B cell (primary cell): Measurements from ENCODE around the gene DIS3L2. TPM values are rescaled to one million over a fixed set of nuclear protein-coding genes. Genes with fewer than 3 reads are reported as not detected.

Source experiments
- ATAC-seq: fragments of 200-7000 bp; cut with Tn5 transposase; one replicate; pipeline ENCODE4 v1.10.0; 2021; ENCODE audit warnings: low read depth, mild to moderate bottlenecking, moderate number of reproducible peaks, moderate library complexity
- CTCF ChIA-PET: fragments of 350-600 bp; sonication (Branson Sonifier 250); formaldehyde crosslinking; loops from one replicate; lab custom pipeline; 2021; ENCODE audit warnings: antibody characterized with exemption, inconsistent platforms; lab: Charles Lee
- POLR2A ChIA-PET: fragments of 350-600 bp; sonication (Branson Sonifier 250); formaldehyde crosslinking; loops from one replicate; lab custom pipeline; 2021; ENCODE audit warnings: antibody characterized with exemption; lab: Charles Lee
- DNase-seq: peaks from one replicate; pipeline ENCODE4 v3.0.0; 2013
- H2AFZ ChIP-seq: 2 replicates; pipeline ENCODE4 v1.6.1; 2012; ENCODE audit warnings: mild to moderate bottlenecking, low read depth, low read length; ENCODE audit not compliant: insufficient read depth, poor library complexity, severe bottlenecking
- H3K27ac ChIP-seq, 2 donors: 1 replicate in 1 of 2; 2 replicates in 1 of 2; pipeline ENCODE4 v1.5.1; 2012 to 2013; ENCODE audit warnings: low read length in 2 of 2, mild to moderate bottlenecking in 2 of 2, moderate library complexity in 1 of 2
- H3K27me3 ChIP-seq, 4 experiments: fragments of 200-600 bp in 1 of 4; sonication (generic) in 1 of 4; replicated peaks in 1 of 4; 1 replicate in 2 of 4; 2 replicates in 2 of 4; pipeline versions ENCODE4 v1.6.1 to v1.7.0; 2013 to 2016; ENCODE audit warnings: low read length in 3 of 4, mild to moderate bottlenecking in 2 of 4, mixed read lengths in 1 of 4, moderate library complexity in 1 of 4; ENCODE audit not compliant: insufficient read depth in 4 of 4, control insufficient read depth in 3 of 4; ENCODE audit errors: control extremely low read depth in 1 of 4
- H3K36me3 ChIP-seq, 2 experiments: replicated peaks in 1 of 2; 1 replicate in 1 of 2; 2 replicates in 1 of 2; pipeline versions ENCODE4 v1.6.1 to v1.7.1; 2013; ENCODE audit warnings: low read length in 1 of 2; ENCODE audit not compliant: insufficient read depth in 2 of 2, control insufficient read depth in 1 of 2; ENCODE audit errors: control extremely low read depth in 1 of 2, extremely low read depth in 1 of 2
- H3K4me1 ChIP-seq, 2 donors: fragments of 200-600 bp in 1 of 2; sonication (generic) in 1 of 2; 1 replicate in 1 of 2; 2 replicates in 1 of 2; pipeline versions ENCODE4 v1.5.1 to v1.6.1; 2013 to 2017; ENCODE audit warnings: low read length in 2 of 2; ENCODE audit not compliant: control insufficient read depth in 2 of 2, insufficient read depth in 2 of 2
- H3K4me2 ChIP-seq: replicated peaks from 2 replicates; pipeline ENCODE3; 2012; ENCODE audit warnings: mild to moderate bottlenecking, low read depth, low read length; ENCODE audit not compliant: poor library complexity, severe bottlenecking
- H3K4me3 ChIP-seq, 5 experiments: fragments of 200-600 bp in 1 of 5; sonication (generic) in 1 of 5; 1 replicate in 3 of 5; 2 replicates in 2 of 5; pipeline versions ENCODE4 v1.5.1 to v1.7.0; 2011 to 2016; ENCODE audit warnings: low read length in 4 of 5, mild to moderate bottlenecking in 4 of 5, low read depth in 2 of 5, control low read depth in 1 of 5, moderate library complexity in 1 of 5; ENCODE audit not compliant: insufficient read depth in 1 of 5; ENCODE audit errors: control extremely low read depth in 1 of 5, extremely low read depth in 1 of 5
- H3K79me2 ChIP-seq: fragments of 200-600 bp; sonication (generic); one replicate; pipeline ENCODE4 v1.6.0; 2016; ENCODE audit warnings: low read length; ENCODE audit not compliant: control insufficient read depth, insufficient read depth
- H3K9ac ChIP-seq: fragments of 200-600 bp; sonication (generic); 2 replicates; pipeline ENCODE4 v1.6.1; 2017; ENCODE audit warnings: mild to moderate bottlenecking, low read length, moderate library complexity
- H3K9me3 ChIP-seq, 3 donors: one replicate each; pipeline versions ENCODE4 v1.6.1 to v1.7.1; 2013; ENCODE audit warnings: low read length in 2 of 3; ENCODE audit not compliant: control insufficient read depth in 2 of 3, insufficient read depth in 1 of 3; ENCODE audit errors: control extremely low read depth in 1 of 3
- H4K20me1 ChIP-seq: 2 replicates; pipeline ENCODE4 v1.6.0; 2012; ENCODE audit warnings: mild to moderate bottlenecking, low read length; ENCODE audit not compliant: insufficient read depth, control insufficient read depth, poor library complexity, severe bottlenecking
- H3K27ac Mint-ChIP-seq: one replicate; pipeline ENCODE4 v1.8.0; 2021; ENCODE audit warnings: mixed read lengths
- H3K27me3 Mint-ChIP-seq: one replicate; pipeline ENCODE4 v1.8.0; 2021; ENCODE audit warnings: mixed read lengths
- H3K4me1 Mint-ChIP-seq: one replicate; pipeline ENCODE4 v1.8.0; 2021; ENCODE audit warnings: mixed read lengths
- H3K4me3 Mint-ChIP-seq: one replicate; pipeline ENCODE4 v1.8.0; 2021; ENCODE audit warnings: mixed read lengths
- H3K9me3 Mint-ChIP-seq: one replicate; pipeline ENCODE4 v1.8.0; 2022; ENCODE audit warnings: mixed read lengths; ENCODE audit not compliant: insufficient read depth
- CTCF ChIP-seq: fragments of 200-600 bp; IDR thresholded peaks from one replicate; pipeline ENCODE4 v1.8.0; 2022; ENCODE audit warnings: antibody characterized with exemption, mild to moderate bottlenecking
- EZH2 ChIP-seq: IDR thresholded peaks from 2 replicates; pipeline ENCODE4 v1.6.1; 2012; ENCODE audit warnings: borderline replicate concordance, low read depth, mild to moderate bottlenecking, moderate library complexity, low read length; ENCODE audit not compliant: insufficient read depth, poor library complexity, severe bottlenecking
- WGBS: methylation state at CpG from one replicate; pipeline ENCODE4 v1.1.5; 2013; ENCODE audit warnings: missing lambda C conversion rate; ENCODE audit not compliant: insufficient coverage; 5-methylcytosine and 5-hydroxymethylcytosine counted together
- intact Hi-C: fragments of 100-400 bp; cut with micrococcal nuclease; formaldehyde crosslinking; loops from one replicate; pipeline ENCODE4 v1.10.0; 2022
- polyA plus RNA-seq: library from polyadenylated mRNA; depleted of rRNA; stranded (reverse); fragments of >200 nt; gene quantifications from 2 replicates; pipeline ENCODE4 v1.2.3, GENCODE V29; 2012
- total RNA-seq, 2 donors: library from RNA; stranded (reverse); fragments of 120-200 nt in 1 of 2; gene quantifications; 1 replicate in 1 of 2; 2 replicates in 1 of 2; pipeline versions ENCODE4 v1.2.3 to v1.2.4, GENCODE V29; 2013 to 2022

The DIS3L2 gene
- total and polyA plus RNA-seq, 2 donors (not counting 1 experiment from before 2014, with no cell fraction given): 34.5 to 70.1 TPM

DNA sequence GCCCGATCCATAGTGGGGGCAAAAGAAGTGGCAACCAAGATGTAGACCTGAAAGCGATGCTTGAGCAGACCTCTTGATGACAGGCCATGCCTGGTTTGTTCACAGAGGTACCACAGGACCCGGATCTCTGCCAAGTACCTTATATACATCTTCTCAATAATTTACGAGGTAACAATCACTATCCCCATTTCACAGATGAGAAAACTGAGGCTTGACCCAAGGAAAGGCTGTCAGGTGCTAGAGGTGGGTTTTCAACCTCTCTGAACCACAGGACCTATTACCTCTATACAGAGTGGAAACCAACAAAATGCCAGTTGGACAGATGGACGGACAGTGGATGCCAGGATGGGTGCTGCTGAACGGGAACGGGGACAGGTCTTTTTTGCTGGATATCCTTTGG lies 13.8 kb upstream of the DIS3L2 start:
- intact Hi-C loops: no loop called here
- Mint-ChIP-seq H3K4me3 (no peak overlapping the region), H3K4me1 (no peaks in the 10 kb centered on the region), H3K27me3 (peaks cover 15% of the 10 kb centered on the region), H3K27ac (no peak overlapping the region), H3K9me3 (peaks cover 3% of the 10 kb centered on the region)
- H4K20me1 ChIP-seq: no peaks in the 10 kb centered on the region
- no peak for DNase-seq
- no peak overlapping the region for H3K4me3 ChIP-seq
- no peaks in the 10 kb centered on the region for H3K4me1 ChIP-seq
- H3K4me2 ChIP-seq: no peak overlapping the region
- no peaks in the 10 kb centered on the region for H3K79me2 ChIP-seq
- H3K9me3 ChIP-seq: peaks cover 0 to 2% (median 0%) of the 10 kb centered on the region in 3 donors
- peaks cover 0 to 6% (median 0%) of the 10 kb centered on the region in 4 experiments for H3K27me3 ChIP-seq
- H3K36me3 ChIP-seq: no peaks in the 10 kb centered on the region
- ATAC-seq: no peak
- H3K9ac ChIP-seq: no peak overlapping the region
- POLR2A ChIA-PET: no interaction called here
- 100% methylated on average over 2 of the region's 7 CpGs for WGBS
- TF ChIP-seq CTCF (no peak), EZH2 (no peak)
- CTCF ChIA-PET: no interaction called here
- H3K27ac ChIP-seq: no peak overlapping the region
- H2AFZ ChIP-seq: no peak overlapping the region

DNA sequence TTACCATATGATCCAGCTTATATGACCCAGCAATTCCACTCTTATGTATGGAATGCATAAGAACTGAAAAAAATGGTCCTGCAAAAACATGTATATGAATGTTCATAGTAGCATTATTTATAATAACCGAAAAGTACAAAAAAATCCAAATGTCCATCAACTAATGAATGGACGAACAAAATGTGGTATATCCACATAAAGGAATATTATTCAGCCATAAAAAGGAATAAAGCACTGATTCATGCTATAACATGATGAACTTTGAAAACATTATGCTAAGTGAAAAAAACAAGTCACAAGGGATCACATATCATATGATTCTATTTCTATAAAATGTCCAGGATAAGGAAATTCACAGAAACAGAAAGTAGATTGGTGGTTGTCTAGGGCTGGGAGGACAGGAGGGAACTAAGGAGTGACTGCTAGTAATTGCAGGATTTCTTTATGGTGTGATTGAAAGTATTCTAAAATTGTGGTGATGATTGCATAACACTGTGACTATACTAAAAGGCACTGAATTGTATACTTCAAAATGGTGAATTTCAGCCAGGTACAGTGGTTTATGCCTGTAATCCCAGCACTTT lies 10.0 kb upstream of the DIS3L2 start:
- POLR2A ChIA-PET: no interaction called here
- peaks cover 0 to 2% (median 0%) of the 10 kb centered on the region in 3 donors for H3K9me3 ChIP-seq
- CTCF ChIA-PET: no interaction called here

More for the DNA sequence above, 10.0 kb upstream of the DIS3L2 start:
- H4K20me1 ChIP-seq: no peaks in the 10 kb centered on the region
- ATAC-seq (no peak), DNase-seq (no peak)
- Mint-ChIP-seq H3K9me3 (peaks cover 3% of the 10 kb centered on the region), H3K4me3 (no peak overlapping the region), H3K4me1 (no peaks in the 10 kb centered on the region), H3K27ac (no peak overlapping the region), H3K27me3 (peaks cover 23% of the 10 kb centered on the region)
- no peaks in the 10 kb centered on the region for H3K4me1 ChIP-seq
- WGBS: no CpG with 5 or more reads among the region's 2 CpGs
- TF ChIP-seq EZH2: no peak
- no peak for TF ChIP-seq CTCF
- H3K9ac ChIP-seq: no peak overlapping the region
- no peak overlapping the region for H3K4me2 ChIP-seq
- no peaks in the 10 kb centered on the region for H3K79me2 ChIP-seq
- intact Hi-C loops: no loop called here
- H3K36me3 ChIP-seq: no peaks in the 10 kb centered on the region
- H3K27ac ChIP-seq: no peak overlapping the region
- no peak overlapping the region for H3K4me3 ChIP-seq
- H2AFZ ChIP-seq: no peak overlapping the region
- H3K27me3 ChIP-seq: peaks cover 0 to 6% (median 0%) of the 10 kb centered on the region in 4 experiments
